Thyroid gland (tissue), 4 donors: ENCODE results near the gene KYNU. TPM values are rescaled to one million over a fixed set of nuclear protein-coding genes. Genes with fewer than 3 reads are reported as not detected.

ENCODE experiments used
- DNase-seq, 2 donors: peaks; one replicate each; pipeline ENCODE4 v3.0.0-alpha.2; 2019
- H3K27ac ChIP-seq, 3 donors: fragments of 200-600 bp; sonication (generic); 1 replicate in 2 of 3; 2 replicates in 1 of 3; pipeline ENCODE4 v1.5.1; 2016 to 2019; ENCODE audit warnings: mild to moderate bottlenecking in 1 of 3, moderate library complexity in 1 of 3
- H3K27me3 ChIP-seq: fragments of 200-600 bp; sonication (generic); one replicate; pipeline ENCODE4 v1.5.1; 2019
- H3K36me3 ChIP-seq, 2 donors: fragments of 200-600 bp; sonication (generic); one replicate each; pipeline ENCODE4 v1.5.1; 2016 to 2019
- H3K4me1 ChIP-seq, 2 donors: fragments of 200-600 bp; sonication (generic); one replicate each; pipeline ENCODE4 v1.5.1; 2017 to 2019
- H3K4me3 ChIP-seq, 3 donors: fragments of 200-600 bp; sonication (generic); replicated peaks in 1 of 3; 1 replicate in 2 of 3; 2 replicates in 1 of 3; pipeline ENCODE4 v1.5.1; 2016; ENCODE audit warnings: mild to moderate bottlenecking in 1 of 3
- H3K9me3 ChIP-seq: fragments of 200-600 bp; sonication (generic); one replicate; pipeline ENCODE4 v1.5.1; 2017
- CTCF ChIP-seq, 6 experiments: fragments of 200-600 bp in 3 of 6; fragments of 450-650 bp in 3 of 6; sonication (generic) in 3 of 6; IDR thresholded peaks; one replicate each; pipeline ENCODE4 v1.5.1; 2016 to 2019; ENCODE audit warnings: antibody characterized with exemption in 6 of 6, mild to moderate bottlenecking in 2 of 6, inconsistent platforms in 1 of 6, moderate library complexity in 1 of 6
- POLR2A ChIP-seq, 2 donors: fragments of 450-650 bp; IDR thresholded peaks; one replicate each; pipeline ENCODE4 v1.6.1; 2017; ENCODE audit warnings: antibody characterized with exemption in 2 of 2, mild to moderate bottlenecking in 2 of 2, moderate library complexity in 1 of 2
- WGBS, 2 donors: methylation state at CpG; one replicate each; pipeline ENCODE4 v1.1.5; 2017; 5-methylcytosine and 5-hydroxymethylcytosine counted together
- intact Hi-C: fragments of 100-400 bp; cut with DNase I; formaldehyde crosslinking; loops from one replicate; pipeline ENCODE4 v1.15.1; 2023
- total RNA-seq, 4 donors: library from RNA; depleted of rRNA; stranded (reverse); fragments of >200 nt; gene quantifications; one replicate each; pipeline ENCODE4 v1.2.3, GENCODE V29; 2016

Gene KYNU
- total RNA-seq, 4 donors from 2014 or later = 0.93 to 7.8 (median 4.5) TPM

- Histone ChIP-seq H3K27me3 (no peaks in the 10 kb centered on the region), H3K4me3 (no peak overlapping the region), H3K4me1 (no peaks in the 10 kb centered on the region), H3K27ac (no peak overlapping the region), H3K36me3 (no peaks in the 10 kb centered on the region), H3K9me3 (no peaks in the 10 kb centered on the region)
- intact Hi-C loops = no loop called here
- 69% methylated on average over 2 of the region's 2 CpGs for WGBS, 2 donors
- TF ChIP-seq POLR2A (IDR thresholded peaks at IDR 0.05) = no peak
- TF ChIP-seq CTCF (IDR thresholded peaks at IDR 0.05) = no peak
- DNase-seq = no peak
Observed at GRCh38 chr2:142993771-142994170, 116.3 kb downstream of the KYNU start.

GRCh38 chr2:142994665-142995064 lies 117.2 kb downstream of the KYNU start:
- H3K36me3 ChIP-seq = no peaks in the 10 kb centered on the region
- TF ChIP-seq POLR2A (IDR thresholded peaks at IDR 0.05) (no peak), CTCF (IDR thresholded peaks at IDR 0.05) (no peak)
- H3K4me1 ChIP-seq = no peaks in the 10 kb centered on the region
- no peaks in the 10 kb centered on the region for H3K9me3 ChIP-seq
- H3K4me3 ChIP-seq = no peak overlapping the region
- intact Hi-C loops = no loop called here
- no peaks in the 10 kb centered on the region for H3K27me3 ChIP-seq
- no peak overlapping the region for H3K27ac ChIP-seq
- DNase-seq = no peak
- WGBS, 2 donors = 91% methylated on average over 2 of the region's 2 CpGs

DNA sequence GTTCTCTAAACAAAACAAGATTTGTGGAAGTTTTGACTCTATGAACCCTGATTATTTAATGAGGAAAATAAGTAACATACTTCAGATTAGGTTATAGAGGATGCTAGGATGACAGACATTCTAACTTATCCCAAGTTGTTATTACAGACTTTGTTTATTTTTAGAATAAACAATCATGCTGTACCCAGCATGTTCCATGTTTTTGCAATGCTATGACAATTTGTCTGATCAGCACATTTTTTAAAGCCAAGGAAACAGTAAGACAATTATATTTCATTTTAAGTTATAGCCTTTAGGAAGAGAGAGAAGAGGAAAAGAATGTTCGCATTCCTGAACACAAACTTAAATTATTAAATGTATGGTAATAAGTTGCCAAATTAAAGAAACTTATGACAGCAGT lies 119.8 kb downstream of the KYNU start:
- WGBS, 2 donors = 63 to 79% methylated on average over 1 of the region's 1 CpG
- Histone ChIP-seq H3K36me3 (no peaks in the 10 kb centered on the region), H3K27ac (no peak overlapping the region), H3K9me3 (no peaks in the 10 kb centered on the region), H3K4me3 (no peak overlapping the region), H3K4me1 (no peaks in the 10 kb centered on the region), H3K27me3 (no peaks in the 10 kb centered on the region)
- no peak for DNase-seq
- intact Hi-C loops = no loop called here
- TF ChIP-seq CTCF (IDR thresholded peaks at IDR 0.05) = no peak
- no peak for TF ChIP-seq POLR2A (IDR thresholded peaks at IDR 0.05)

GRCh38 chr2:143000599-143000998 lies 123.1 kb downstream of the KYNU start:
- DNase-seq = no peak
- Histone ChIP-seq H3K27ac (no peak overlapping the region), H3K4me3 (no peak overlapping the region), H3K27me3 (no peaks in the 10 kb centered on the region), H3K36me3 (no peaks in the 10 kb centered on the region), H3K4me1 (no peaks in the 10 kb centered on the region), H3K9me3 (no peaks in the 10 kb centered on the region)
- intact Hi-C loops = no loop called here
- WGBS, 2 donors = 89 to 92% methylated on average over 2 of the region's 2 CpGs
- TF ChIP-seq CTCF (IDR thresholded peaks at IDR 0.05) = no peak

GRCh38 chr2:143001501-143001900 lies 124.0 kb downstream of the KYNU start:
- no peaks in the 10 kb centered on the region for H3K4me1 ChIP-seq
- H3K9me3 ChIP-seq = no peaks in the 10 kb centered on the region
- H3K36me3 ChIP-seq = no peaks in the 10 kb centered on the region
- intact Hi-C loops = no loop called here
- WGBS, 2 donors = 89 to 94% methylated on average over 1 of the region's 1 CpG
- DNase-seq = no peak
- no peaks in the 10 kb centered on the region for H3K27me3 ChIP-seq
- no peak overlapping the region for H3K27ac ChIP-seq
- TF ChIP-seq CTCF (IDR thresholded peaks at IDR 0.05) = no peak
- no peak for TF ChIP-seq POLR2A (IDR thresholded peaks at IDR 0.05)
- H3K4me3 ChIP-seq = no peak overlapping the region
